Neuron (in vitro differentiated cells): Measurements from ENCODE around the gene ADGRA1.
A peak's percentile ranks its signal among the peaks of the same experiment; 100 is the strongest.
"Not testable (repeated sequence)": the region's sequence is repeated elsewhere in the genome, so short reads cannot be mapped to it uniquely, and the experiment has no call there.

Source experiments
- H2AFZ ChIP-seq: one replicate; pipeline ENCODE4 v1.6.1; 2013; ENCODE audit warnings: low read depth, mild to moderate bottlenecking, inconsistent platforms, low read length, moderate library complexity
- H3K27me3 ChIP-seq: one replicate; pipeline ENCODE4 v1.6.1; 2013; ENCODE audit warnings: low read length; ENCODE audit not compliant: insufficient read depth
- H3K36me3 ChIP-seq: one replicate; pipeline ENCODE4 v1.6.1; 2013; ENCODE audit warnings: low read length; ENCODE audit not compliant: insufficient read depth
- H3K4me1 ChIP-seq: one replicate; pipeline ENCODE4 v1.6.1; 2013; ENCODE audit warnings: low read length; ENCODE audit not compliant: insufficient read depth
- H3K4me3 ChIP-seq: 2 replicates; pipeline ENCODE4 v1.5.1; 2013; ENCODE audit warnings: mild to moderate bottlenecking, low read length, moderate library complexity
- H3K9me3 ChIP-seq: one replicate; pipeline ENCODE4 v1.6.1; 2013; ENCODE audit warnings: low read length

ADGRA1 gene

DNA sequence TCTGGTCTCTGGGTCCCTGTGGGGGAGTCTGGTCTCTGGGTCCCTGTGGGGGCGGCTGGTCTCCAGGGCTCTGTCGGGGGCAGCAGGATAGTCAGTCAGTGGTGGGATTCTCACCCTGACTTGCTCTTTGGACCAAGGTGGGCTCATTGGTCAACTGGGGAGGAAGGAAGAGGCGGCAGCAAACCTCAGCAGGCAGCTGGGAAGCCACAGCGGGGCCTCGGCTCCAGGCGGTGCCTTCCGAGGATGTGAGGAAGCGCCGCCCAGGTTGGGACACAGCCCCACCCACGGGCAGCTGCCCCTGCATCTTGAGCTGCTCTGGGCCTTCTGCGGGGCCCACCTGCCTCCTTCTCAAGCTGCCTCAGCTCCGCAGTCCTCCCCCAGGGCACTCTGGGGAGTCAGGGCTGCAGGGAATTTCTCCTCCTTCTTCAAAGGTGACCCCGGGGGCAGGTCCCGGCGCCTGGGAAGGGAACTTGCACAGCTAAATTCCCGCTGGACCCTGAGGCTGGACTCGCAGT lies 51.9 kb downstream of the ADGRA1 start:
- peaks cover 30% of the 10 kb centered on the region for H3K4me1 ChIP-seq
- H3K9me3 ChIP-seq, result no peaks in the 10 kb centered on the region
- H3K36me3 ChIP-seq, result no peaks in the 10 kb centered on the region

GRCh38 chr10:133140417-133141143 lies 52.9 kb downstream of the ADGRA1 start:
- no peaks in the 10 kb centered on the region for H3K9me3 ChIP-seq
- no peak overlapping the region for H3K4me3 ChIP-seq
- H2AFZ ChIP-seq, result no peak overlapping the region
- peaks cover 33% of the 10 kb centered on the region for H3K4me1 ChIP-seq
- H3K36me3 ChIP-seq, result no peaks in the 10 kb centered on the region
- H3K27me3 ChIP-seq, result peaks cover 4% of the 10 kb centered on the region

More for the DNA sequence above, 51.9 kb downstream of the ADGRA1 start:
- Histone ChIP-seq H3K27me3 (peaks cover 4% of the 10 kb centered on the region), H2AFZ (no peak overlapping the region), H3K4me3 (no peak overlapping the region)

DNA sequence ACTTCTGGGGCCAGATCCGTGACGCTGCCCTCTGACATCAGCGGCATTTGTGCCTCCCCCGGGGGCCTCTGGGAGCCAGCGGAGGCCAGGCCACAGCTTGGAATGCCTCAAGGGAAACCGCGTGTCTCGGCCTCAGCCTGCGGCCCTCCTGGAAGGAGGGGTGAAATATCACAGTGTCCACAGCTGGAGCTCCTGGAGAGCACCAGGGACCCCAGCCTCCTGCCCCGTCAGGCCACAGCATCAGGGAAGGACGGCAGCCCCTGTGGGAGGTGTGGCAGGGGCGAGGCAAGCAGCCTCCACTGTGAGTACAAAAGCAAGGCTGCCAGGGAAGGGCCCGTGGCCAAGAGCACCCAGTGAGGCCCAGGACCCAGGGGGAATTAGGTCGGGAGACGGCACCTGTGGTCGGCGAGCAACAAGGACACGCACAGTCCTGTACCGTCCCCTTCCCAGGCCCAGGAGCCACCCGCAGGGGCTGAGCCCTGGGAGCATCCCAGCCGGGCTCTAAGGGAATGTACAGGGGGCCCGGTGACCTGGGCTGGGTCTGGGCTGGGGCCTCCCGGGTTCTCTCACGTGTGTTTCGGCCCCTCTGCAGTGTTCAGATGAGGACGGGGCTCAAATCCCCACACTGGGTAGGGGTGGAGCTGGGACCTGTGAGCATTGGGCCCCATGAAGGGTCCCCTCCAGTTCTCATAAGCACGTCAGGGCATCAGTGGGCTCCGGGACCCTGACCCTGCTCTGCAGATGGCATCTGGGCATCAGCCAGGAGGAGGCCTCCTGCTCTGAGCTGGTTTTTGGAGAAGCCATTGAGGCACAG lies 53.6 kb downstream of the ADGRA1 start:
- Histone ChIP-seq H2AFZ (no peak overlapping the region), H3K4me1 (peaks cover 33% of the 10 kb centered on the region), H3K27me3 (peaks cover 4% of the 10 kb centered on the region), H3K9me3 (no peaks in the 10 kb centered on the region), H3K36me3 (no peaks in the 10 kb centered on the region), H3K4me3 (no peak overlapping the region)

- Histone ChIP-seq H3K36me3 (no peaks in the 10 kb centered on the region), H3K4me1 (peaks cover 33% of the 10 kb centered on the region), H3K27me3 (peaks cover 4% of the 10 kb centered on the region), H3K9me3 (no peaks in the 10 kb centered on the region), H2AFZ (no peak overlapping the region), H3K4me3 (no peak overlapping the region)
Measured at GRCh38 chr10:133141958-133142340, 54.2 kb downstream of the ADGRA1 start.

DNA sequence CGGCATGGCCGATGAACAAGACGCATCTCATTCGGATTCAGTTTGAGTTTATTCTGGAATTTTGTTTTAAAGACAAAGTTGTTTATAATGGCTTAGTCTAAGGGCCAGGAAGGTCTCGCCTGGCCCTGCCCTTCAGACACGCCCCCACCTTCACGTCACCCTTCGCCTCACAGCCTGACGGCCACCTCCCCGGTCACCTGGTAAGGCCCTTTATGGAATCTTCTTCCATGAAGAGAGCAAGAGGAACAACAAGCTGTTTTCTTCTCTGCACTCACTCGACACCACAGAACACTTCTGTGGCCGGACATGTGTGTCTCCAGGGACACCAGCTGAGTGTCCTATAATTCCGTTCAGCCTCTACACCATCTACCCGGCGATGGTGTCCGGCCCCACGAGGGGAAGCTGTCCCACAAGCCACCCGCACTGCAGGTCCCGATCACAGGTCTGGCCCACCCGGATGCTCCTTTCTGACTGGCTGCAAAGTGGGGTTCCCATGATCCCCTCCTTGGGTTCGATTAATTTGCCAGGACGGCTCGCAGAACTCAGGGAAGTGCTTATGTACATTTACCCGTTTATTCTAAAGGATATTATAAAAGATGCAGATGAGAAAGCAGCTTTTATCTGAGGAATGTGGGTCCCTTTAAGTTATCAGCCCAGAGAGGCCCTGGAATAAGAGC lies 54.9 kb downstream of the ADGRA1 start:
- H3K4me3 ChIP-seq, result no peak overlapping the region
- H2AFZ ChIP-seq, result no peak overlapping the region
- no peaks in the 10 kb centered on the region for H3K9me3 ChIP-seq
- H3K4me1 ChIP-seq, result peaks cover 33% of the 10 kb centered on the region
- H3K27me3 ChIP-seq, result peaks cover 4% of the 10 kb centered on the region
- H3K36me3 ChIP-seq, result no peaks in the 10 kb centered on the region

DNA sequence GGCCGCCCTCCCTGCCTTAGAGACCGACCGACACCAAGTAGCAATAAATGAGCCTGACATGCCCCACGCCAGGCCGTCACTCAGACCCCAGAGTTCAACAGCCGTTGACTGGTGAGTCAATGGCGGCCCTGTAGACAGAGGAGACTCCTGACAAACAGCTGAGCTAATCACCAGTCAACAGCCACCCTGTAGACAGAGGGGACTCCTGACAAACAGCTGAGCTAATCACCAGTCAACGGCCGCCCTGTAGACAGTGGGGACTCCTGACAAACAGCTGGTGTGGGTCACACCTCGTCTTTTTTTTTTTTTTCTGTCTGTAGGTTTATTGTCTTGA lies 55.4 kb downstream of the ADGRA1 start:
- Histone ChIP-seq H3K4me1 (peaks cover 33% of the 10 kb centered on the region), H3K4me3 (no peak overlapping the region), H3K27me3 (peaks cover 4% of the 10 kb centered on the region), H3K36me3 (no peaks in the 10 kb centered on the region), H2AFZ (no peak overlapping the region), H3K9me3 (no peaks in the 10 kb centered on the region)

DNA sequence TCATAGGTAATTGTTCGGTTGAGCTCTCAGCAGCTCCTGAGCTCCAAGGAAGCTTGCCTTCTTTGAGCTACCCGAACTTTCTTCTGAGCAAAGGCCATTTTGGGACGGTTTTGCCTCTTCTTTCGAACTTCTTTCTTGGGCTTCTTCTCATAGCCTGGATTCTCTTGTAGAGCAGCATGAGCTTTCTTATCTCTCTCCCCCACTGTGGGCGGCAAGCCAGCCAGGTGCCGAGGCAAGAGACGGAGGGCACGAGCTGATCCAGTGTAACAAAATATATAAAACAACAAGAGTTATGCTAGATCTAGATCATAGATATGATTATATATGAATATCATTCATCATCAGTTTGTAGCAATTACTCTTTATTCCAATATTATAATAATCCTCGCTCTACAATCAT lies 55.8 kb downstream of the ADGRA1 start:
- H3K4me3 ChIP-seq, result no peak overlapping the region
- peaks cover 4% of the 10 kb centered on the region for H3K27me3 ChIP-seq
- H3K4me1 ChIP-seq, result peaks cover 33% of the 10 kb centered on the region

DNA sequence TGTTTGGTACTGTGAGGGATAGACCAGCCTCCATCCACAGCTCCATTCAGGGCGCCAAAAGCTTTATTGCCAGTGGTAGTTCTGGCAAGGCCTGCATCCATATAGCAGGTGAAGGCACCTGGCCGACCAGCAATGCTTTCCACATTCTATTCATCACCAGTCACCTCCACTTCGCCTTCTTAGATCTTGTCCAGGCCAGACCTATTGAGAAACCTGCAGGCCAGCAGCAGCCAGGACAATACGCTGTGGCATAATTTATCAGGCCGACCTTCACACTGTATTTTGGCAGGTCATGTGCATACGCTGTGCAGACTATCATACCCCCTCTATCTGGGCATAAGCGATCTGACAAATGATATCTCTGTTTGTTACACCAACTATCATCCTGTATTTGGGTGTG lies 57.0 kb downstream of the ADGRA1 start:
- peaks cover 32% of the 10 kb centered on the region for H3K4me1 ChIP-seq
- no peak overlapping the region for H3K4me3 ChIP-seq
- no peaks in the 10 kb centered on the region for H3K9me3 ChIP-seq
- no peaks in the 10 kb centered on the region for H3K36me3 ChIP-seq
- H2AFZ ChIP-seq, result no peak overlapping the region
- H3K27me3 ChIP-seq, result peaks cover 4% of the 10 kb centered on the region

More for the DNA sequence above, 55.8 kb downstream of the ADGRA1 start:
- no peak overlapping the region for H2AFZ ChIP-seq
- H3K9me3 ChIP-seq, result no peaks in the 10 kb centered on the region
- no peaks in the 10 kb centered on the region for H3K36me3 ChIP-seq

- no peaks in the 10 kb centered on the region for H3K36me3 ChIP-seq
- H3K4me1 ChIP-seq, result peaks cover 12% of the 10 kb centered on the region
- no peak overlapping the region for H3K4me3 ChIP-seq
- H3K27me3 ChIP-seq, result no peaks in the 10 kb centered on the region
- H3K9me3 ChIP-seq, result no peaks in the 10 kb centered on the region
- H2AFZ ChIP-seq, result no peak overlapping the region
Measured at GRCh38 chr10:133150226-133150625, 62.5 kb downstream of the ADGRA1 start.

GRCh38 chr10:133150656-133151055 lies 62.9 kb downstream of the ADGRA1 start:
- Histone ChIP-seq H3K4me3 (no peak overlapping the region), H3K9me3 (no peaks in the 10 kb centered on the region), H2AFZ (no peak overlapping the region), H3K36me3 (no peaks in the 10 kb centered on the region), H3K4me1 (peaks cover 12% of the 10 kb centered on the region), H3K27me3 (no peaks in the 10 kb centered on the region)

GRCh38 chr10:133151071-133151470 lies 63.3 kb downstream of the ADGRA1 start:
- H3K4me1 ChIP-seq, result peaks cover 12% of the 10 kb centered on the region

GRCh38 chr10:133151543-133151972 lies 63.8 kb downstream of the ADGRA1 start:
- no peaks in the 10 kb centered on the region for H3K9me3 ChIP-seq
- peak overlapping the region; percentile 3 for H3K4me3 ChIP-seq
- H3K4me1 ChIP-seq, result peaks cover 12% of the 10 kb centered on the region
- H2AFZ ChIP-seq, result no peak overlapping the region
- H3K36me3 ChIP-seq, result no peaks in the 10 kb centered on the region
- H3K27me3 ChIP-seq, result no peaks in the 10 kb centered on the region

More at GRCh38 chr10:133151071-133151470, 63.3 kb downstream of the ADGRA1 start:
- H3K27me3 ChIP-seq, H2AFZ ChIP-seq, H3K36me3 ChIP-seq, H3K9me3 ChIP-seq, H3K4me3 ChIP-seq: not testable (repeated sequence)

- H3K4me3 ChIP-seq, result no peak overlapping the region
- H3K36me3 ChIP-seq, result no peaks in the 10 kb centered on the region
- H3K4me1 ChIP-seq, result peaks cover 12% of the 10 kb centered on the region
- H3K27me3 ChIP-seq, result peaks cover 5% of the 10 kb centered on the region
- H3K9me3 ChIP-seq, result peaks cover 2% of the 10 kb centered on the region
- H2AFZ ChIP-seq, result no peak overlapping the region
Measured at GRCh38 chr10:133154411-133154810, 66.7 kb downstream of the ADGRA1 start.
